RKO (cell line): Measurements from ENCODE around the gene IKZF1.

Experiments
- DNase-seq: peaks from one replicate; pipeline ENCODE4 v3.0.0-alpha.2; 2016; ENCODE audit warnings: low spot score

IKZF1 gene

DNA sequence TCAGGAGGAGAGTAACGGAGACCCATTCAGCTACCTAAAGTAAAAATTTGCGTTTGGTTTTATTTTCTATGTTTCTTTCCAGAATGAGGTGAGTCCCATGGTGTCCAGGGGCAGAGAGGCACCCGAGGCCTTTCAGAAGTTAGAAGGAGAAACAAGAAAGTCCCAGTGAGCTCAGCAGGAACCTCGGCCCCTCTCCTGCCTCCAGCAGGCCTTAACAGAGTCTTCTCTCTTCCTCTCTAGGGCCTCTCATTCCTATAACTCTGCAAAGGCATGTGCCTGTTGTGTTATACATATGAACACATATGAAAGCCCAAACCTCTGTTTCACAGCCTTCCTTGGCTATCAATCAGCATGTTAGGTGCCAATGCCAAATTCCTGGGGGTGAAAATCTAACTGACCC is 20.8 kb upstream of the IKZF1 start:
- DNase-seq: no peak

GRCh38 chr7:50284296-50284695 is 20.2 kb upstream of the IKZF1 start:
- no peak for DNase-seq

- DNase-seq: no peak
These were observed 19.2 kb upstream of the IKZF1 start for GRCh38 chr7:50285269-50285668.

DNA sequence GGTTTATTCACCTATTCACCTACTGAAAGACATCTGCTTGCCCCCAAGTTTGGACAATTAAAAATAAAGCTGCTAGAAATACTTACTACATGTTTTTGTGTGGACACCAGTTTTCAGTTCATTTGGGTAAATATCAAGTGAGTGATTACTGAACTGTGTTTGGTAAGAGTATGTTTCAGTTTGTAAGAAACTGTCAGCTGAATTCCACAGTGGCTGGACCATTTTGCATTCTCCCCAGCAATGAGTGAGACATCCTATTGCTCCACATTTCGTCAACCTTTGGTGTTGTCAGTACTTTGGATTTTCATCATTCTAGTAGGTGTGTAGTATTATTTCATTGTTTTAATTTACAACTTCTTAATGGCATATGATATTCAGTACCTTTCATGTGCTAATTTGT is 17.4 kb upstream of the IKZF1 start:
- no peak for DNase-seq

DNA sequence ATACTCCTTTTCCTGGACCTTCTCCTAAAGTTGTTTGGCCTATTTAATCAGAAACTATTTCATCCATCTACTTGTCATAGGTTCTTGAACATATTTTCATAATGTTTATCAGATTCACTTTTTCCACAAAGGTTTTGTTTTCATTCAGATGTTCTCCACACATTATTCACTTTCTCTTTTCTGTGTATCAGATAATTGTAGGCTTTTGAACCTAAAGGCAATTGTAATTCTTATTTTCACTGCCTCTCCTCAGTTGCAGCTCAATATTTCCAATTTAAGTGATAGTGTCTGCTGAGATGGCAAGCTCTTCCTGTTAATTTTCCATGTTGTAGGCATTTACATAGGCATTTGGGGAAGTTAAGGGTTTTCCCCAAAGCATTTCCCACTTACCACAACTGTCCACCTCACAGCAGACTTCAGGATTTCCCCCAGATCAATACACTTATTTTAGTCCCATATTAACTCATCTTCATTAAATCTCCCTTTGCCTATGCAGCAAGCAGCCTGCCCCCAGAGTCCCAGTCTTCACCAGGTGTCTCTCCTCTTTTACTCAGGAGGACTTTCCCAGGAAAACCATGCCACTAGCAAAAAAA is 12.3 kb upstream of the IKZF1 start:
- DNase-seq: no peak

- no peak for DNase-seq
These were observed 11.8 kb upstream of the IKZF1 start for GRCh38 chr7:50292763-50293162.

DNA sequence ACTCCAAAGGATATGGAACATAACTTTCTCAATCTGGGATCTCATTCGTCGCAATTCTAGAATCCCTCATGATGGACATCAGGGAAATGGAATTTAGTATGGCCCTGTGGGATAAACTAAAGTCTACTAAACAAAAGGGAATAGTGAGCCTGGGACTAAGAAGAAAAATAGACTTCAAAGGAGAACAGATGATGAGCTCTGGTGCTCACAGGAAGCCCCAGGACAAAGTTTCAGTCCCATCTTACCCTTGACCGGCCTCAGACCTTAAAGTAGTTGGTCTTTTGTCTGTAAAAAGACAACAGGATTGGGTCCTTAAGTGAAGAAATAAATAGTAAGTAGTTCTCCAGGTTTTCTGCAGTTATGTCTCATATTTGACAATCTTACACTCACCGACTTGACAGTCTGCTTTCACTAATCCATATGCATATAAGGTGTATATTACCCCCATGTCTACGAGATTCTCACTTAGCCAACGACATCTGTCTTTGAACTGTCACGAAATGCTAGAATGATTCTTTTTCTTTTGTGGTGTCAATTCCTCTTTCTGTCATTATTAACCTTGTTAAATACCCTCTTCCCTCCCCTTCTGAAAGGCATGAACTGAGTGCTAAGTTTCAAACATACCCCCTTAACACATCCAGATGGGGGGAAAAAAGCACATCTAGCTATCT is 10.9 kb upstream of the IKZF1 start:
- DNase-seq: no peak

GRCh38 chr7:50295133-50295532 is 9.4 kb upstream of the IKZF1 start:
- no peak for DNase-seq

DNA sequence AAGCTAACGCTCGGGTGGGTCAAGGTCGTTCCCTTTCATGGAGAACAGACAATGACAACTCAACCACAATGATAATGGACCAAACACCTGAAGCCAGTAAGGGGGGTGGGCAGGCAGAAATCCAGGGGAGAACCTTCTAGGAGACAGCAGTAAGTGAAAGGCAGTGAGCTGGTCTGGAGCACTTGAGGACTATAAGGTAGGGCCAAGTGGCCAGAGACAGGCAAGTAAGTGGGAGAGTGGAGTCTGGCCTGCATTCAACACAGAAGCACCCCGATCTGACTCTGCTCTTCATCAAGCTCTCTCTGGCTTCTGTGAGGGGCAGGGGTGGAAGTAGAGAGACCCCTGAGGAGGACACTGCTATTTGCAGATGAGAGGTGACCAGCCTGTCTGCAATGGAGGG is 7.7 kb upstream of the IKZF1 start:
- no peak for DNase-seq

- no peak for DNase-seq
These were observed 5.5 kb upstream of the IKZF1 start for GRCh38 chr7:50298811-50299562.

- DNase-seq: no peak
These were observed 4.2 kb upstream of the IKZF1 start for GRCh38 chr7:50300336-50300735.

GRCh38 chr7:50302486-50303334 is 1.8 kb upstream of the IKZF1 start:
- DNase-seq: no peak

GRCh38 chr7:50303335-50304128 is 984 bp upstream of the IKZF1 start:
- no peak for DNase-seq

GRCh38 chr7:50304911-50305582 is 531 bp downstream of the IKZF1 start:
- DNase-seq: no peak

DNA sequence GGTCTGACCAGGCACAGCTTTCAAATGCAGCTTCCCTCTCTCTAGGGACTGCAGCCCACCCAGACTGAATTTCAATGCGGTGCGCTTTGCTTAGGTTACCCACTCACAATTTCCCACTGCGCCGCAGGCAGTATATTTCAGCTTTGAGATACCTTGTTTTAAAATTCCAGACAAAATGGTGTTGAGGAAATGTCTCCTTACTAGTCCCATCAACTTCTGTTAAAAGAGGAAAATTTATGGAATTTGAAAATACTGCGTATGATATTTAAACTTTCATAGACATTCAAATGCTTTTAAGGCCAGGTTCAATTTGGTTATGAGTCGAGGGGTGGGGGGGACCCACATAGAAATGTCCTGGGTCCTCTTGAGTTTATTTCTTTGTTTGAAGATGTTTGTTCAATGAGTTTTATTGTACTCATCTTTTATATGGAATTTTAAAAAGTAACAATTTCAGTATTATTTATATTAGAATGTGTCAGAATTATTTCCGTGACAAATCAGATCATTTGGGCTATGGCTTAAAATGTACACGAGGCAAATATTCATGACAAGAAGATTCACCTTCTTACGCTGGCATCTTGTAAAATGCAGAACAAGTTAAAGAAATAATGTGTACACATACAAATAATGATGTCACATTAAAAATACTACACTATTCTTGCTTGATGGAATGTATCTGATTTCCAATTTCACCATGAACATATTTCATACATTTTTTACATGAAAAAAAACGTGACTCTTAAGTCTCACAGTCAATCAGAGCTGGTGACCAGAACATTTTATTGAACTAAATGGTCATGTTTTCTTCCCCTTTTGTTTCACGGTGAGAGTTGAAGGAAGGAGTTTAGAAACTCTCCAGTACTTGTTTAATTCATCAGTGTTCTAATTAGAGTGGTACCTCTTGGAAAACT is 1.3 kb downstream of the IKZF1 start:
- no peak for DNase-seq

- DNase-seq: no peak
These were observed 2.2 kb downstream of the IKZF1 start for GRCh38 chr7:50306494-50307367.

- DNase-seq: no peak
These were observed 3.0 kb downstream of the IKZF1 start for GRCh38 chr7:50307368-50308032.

- no peak for DNase-seq
These were observed 3.7 kb downstream of the IKZF1 start for GRCh38 chr7:50308203-50308531.
